Ishikawa (cell line): Measurements from ENCODE around the gene ADAP1.

Experiments
- CREB1 ChIP-seq: IDR thresholded peaks from 2 replicates; pipeline ENCODE4 v1.6.1; 2012; ENCODE audit warnings: low read depth
- FOXM1 ChIP-seq: IDR thresholded peaks from 2 replicates; pipeline ENCODE4 v1.6.1; 2012; ENCODE audit warnings: low read depth, borderline replicate concordance

DNA sequence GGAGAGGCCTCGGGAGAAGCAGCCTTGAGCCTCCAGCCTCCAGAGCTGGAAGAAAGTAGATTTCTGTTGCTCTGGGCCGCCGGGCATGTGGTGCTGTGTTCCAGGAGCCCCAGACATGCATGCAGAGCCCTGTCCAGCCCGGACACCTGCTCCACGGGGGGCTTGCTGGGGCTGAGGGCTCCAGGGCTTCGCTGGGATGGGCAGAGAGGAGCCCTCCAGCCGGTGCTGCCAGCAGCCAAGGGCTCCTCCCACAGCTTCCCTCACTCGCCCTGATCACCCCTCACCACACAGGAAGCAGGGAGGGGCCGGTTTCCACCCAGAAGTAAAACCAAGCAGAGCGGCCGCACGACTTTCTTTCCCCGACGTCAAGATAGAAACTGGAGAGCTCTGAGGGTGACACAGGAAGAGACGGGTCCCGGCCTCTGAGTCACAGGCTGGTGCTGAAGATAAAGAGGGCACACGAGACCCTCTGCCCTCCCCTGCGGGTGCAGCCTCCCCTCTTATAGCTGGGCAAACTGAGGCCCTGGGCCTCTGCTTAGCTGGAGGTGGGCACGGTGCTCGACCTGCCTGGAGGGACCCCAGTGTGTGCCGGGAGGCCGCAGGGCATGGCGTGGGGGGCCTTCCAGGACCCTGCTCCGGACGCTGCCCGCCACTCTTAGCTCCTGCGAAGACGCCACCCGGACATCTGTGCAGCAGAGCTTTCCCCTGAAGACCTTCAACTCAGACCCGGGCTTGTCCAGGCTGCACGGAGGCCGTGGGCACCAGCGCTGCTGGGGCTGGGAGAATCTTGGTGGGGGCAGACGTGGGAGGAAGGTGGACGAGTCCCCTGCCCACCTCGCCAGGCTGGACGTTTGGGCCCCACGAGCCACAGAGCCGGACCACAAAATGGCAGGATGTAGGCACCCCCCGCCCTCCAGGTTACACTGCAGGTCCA lies 31.1 kb downstream of the ADAP1 start:
- TF ChIP-seq CREB1 = no peak
- TF ChIP-seq FOXM1 = no peak
